ENCODE data around the gene RETREG1. TPM values are rescaled to one million over a fixed set of nuclear protein-coding genes. Genes with fewer than 3 reads are reported as not detected.
A peak's percentile ranks its signal among the peaks of the same experiment; 100 is the strongest.

Gene RETREG1
- total and polyA plus RNA-seq, 3 donors from 2014 or later: 24.8 to 103 (median 55.4) TPM

- no peaks in the 10 kb centered on the region for H3K9me3 ChIP-seq
- no peak overlapping the region for H3K4me3 ChIP-seq
- no peak for TF ChIP-seq POLR2A (IDR thresholded peaks at IDR 0.05)
- TF ChIP-seq CTCF (IDR thresholded peaks at IDR 0.05): no peak
- intact Hi-C loops (cut with DNase I; ENCODE audit: low total_unique reads): no loop called here
- no peaks in the 10 kb centered on the region for H3K27me3 ChIP-seq
- no peak for DNase-seq
- no peak overlapping the region for H3K27ac ChIP-seq
- no peaks in the 10 kb centered on the region for H3K36me3 ChIP-seq (ENCODE audit: low read depth, missing control alignments)
- H3K4me1 ChIP-seq: no peaks in the 10 kb centered on the region
- 93% methylated on average over 7 of the region's 7 CpGs for WGBS, 2 donors
Observed at GRCh38 chr5:16430349-16431089, 186.3 kb downstream of the RETREG1 start.

GRCh38 chr5:16428359-16428758 is 188.4 kb downstream of the RETREG1 start:
- TF ChIP-seq CTCF (IDR thresholded peaks at IDR 0.05) (no peak), POLR2A (IDR thresholded peaks at IDR 0.05) (no peak)
- H3K27ac ChIP-seq: no peak overlapping the region
- no peaks in the 10 kb centered on the region for H3K9me3 ChIP-seq
- intact Hi-C loops (cut with DNase I; ENCODE audit: low total_unique reads): no loop called here
- no peaks in the 10 kb centered on the region for H3K36me3 ChIP-seq (ENCODE audit: low read depth, missing control alignments)
- H3K27me3 ChIP-seq: no peaks in the 10 kb centered on the region
- H3K4me3 ChIP-seq: no peak overlapping the region
- 91 to 92% methylated on average over 4 of the region's 4 CpGs for WGBS, 2 donors
- H3K4me1 ChIP-seq: no peaks in the 10 kb centered on the region
- no peak for DNase-seq

- no peak overlapping the region for H3K4me3 ChIP-seq
- H3K9me3 ChIP-seq: no peaks in the 10 kb centered on the region
- DNase-seq: peak; percentile 36
- intact Hi-C loops (cut with DNase I; ENCODE audit: low total_unique reads): no loop called here
- no peaks in the 10 kb centered on the region for H3K4me1 ChIP-seq
- TF ChIP-seq CTCF (IDR thresholded peaks at IDR 0.05) (no peak), POLR2A (IDR thresholded peaks at IDR 0.05) (no peak)
- WGBS, 2 donors: 31 to 42% methylated on average over 11 of the region's 11 CpGs
- H3K36me3 ChIP-seq (ENCODE audit: low read depth, missing control alignments): no peaks in the 10 kb centered on the region
- no peaks in the 10 kb centered on the region for H3K27me3 ChIP-seq
- H3K27ac ChIP-seq: no peak overlapping the region
Observed at GRCh38 chr5:16427587-16427986, 189.2 kb downstream of the RETREG1 start.

Small RNA genes within 50 kb of the gene (small RNA-seq; reads per million reads assigned to genes)
- gene RF00019: 0 reads per million in 2 donors

Other genes with a start within 250 kb of the RETREG1 start
- gene ZNF622, start 151.2 kb downstream of the RETREG1 start, total RNA-seq: 10 to 100 TPM; 24.5 to 24.8 TPM
- gene ZNF622, start 151.2 kb downstream of the RETREG1 start, polyA plus RNA-seq (ENCODE audit: insufficient read depth, low read depth, low replicate concordance): 36.3 TPM

All from testis (tissue), 3 donors.